HG03196 (cell line): ENCODE results near the gene TMEM87B.

Experiments used
- ATAC-seq: cut with Tn5 transposase; IDR thresholded peaks from one replicate; pipeline ENCODE4 v1.9.1; 2021; ENCODE audit not compliant: unreplicated experiment

The TMEM87B gene

GRCh38 chr2:112163541-112163981 is 108.5 kb downstream of the TMEM87B start:
- ATAC-seq, result no peak

- no peak for ATAC-seq
Measured at GRCh38 chr2:112164876-112165275, 109.8 kb downstream of the TMEM87B start.

- no peak for ATAC-seq
Measured at GRCh38 chr2:112165296-112165695, 110.2 kb downstream of the TMEM87B start.

- no peak for ATAC-seq
Measured at GRCh38 chr2:112166806-112167499, 111.9 kb downstream of the TMEM87B start.

- ATAC-seq, result no peak
Measured at GRCh38 chr2:112168422-112169124, 113.5 kb downstream of the TMEM87B start.
